SK-N-SH (cell line): ENCODE measurements around the gene KDM4C. TPM values are rescaled to one million over a fixed set of nuclear protein-coding genes. Genes with fewer than 3 reads are reported as not detected.

Source experiments
- CTCF ChIA-PET: fragments of 300-600, 350-600 bp; formaldehyde crosslinking; extraction: SDS; loops from one replicate; lab custom pipeline; 2021; lab: Yijun Ruan, JAX
- POLR2A ChIA-PET: fragments of 350-600 bp; sonication (Branson Sonifier 250); formaldehyde crosslinking; extraction: SDS; loops from one replicate; lab custom pipeline; 2020; ENCODE audit warnings: antibody characterized with exemption, inconsistent platforms; lab: Yijun Ruan, JAX
- DNase-seq: peaks from one replicate; pipeline ENCODE4 v3.0.0; 2012
- H2AFZ ChIP-seq: fragments of 200-600 bp; sonication (generic); 2 replicates; pipeline ENCODE4 v1.8.1; 2016; ENCODE audit warnings: antibody characterized with exemption, mild to moderate bottlenecking, low read depth
- H3F3A ChIP-seq: fragments of 200-600 bp; sonication (generic); replicated peaks from 2 replicates; pipeline ENCODE3; 2016; ENCODE audit warnings: antibody characterized with exemption, mild to moderate bottlenecking; ENCODE audit not compliant: insufficient read depth
- H3K27ac ChIP-seq, 2 experiments: fragments of 200-500 bp in 1 of 2; fragments of 200-600 bp in 1 of 2; sonication (Bioruptor generic) in 1 of 2; sonication (generic), shearing (Covaris generic) in 1 of 2; 2 replicates each; pipeline versions ENCODE4 v1.5.1 to v1.6.1; 2014 to 2016; ENCODE audit warnings: low read depth in 2 of 2, inconsistent platforms in 1 of 2, low read length in 1 of 2, mild to moderate bottlenecking in 1 of 2, mixed read lengths in 1 of 2
- H3K27me3 ChIP-seq: fragments of 200-600 bp; sonication (generic), shearing (Covaris generic); 2 replicates; pipeline ENCODE4 v1.6.1; 2016; ENCODE audit warnings: mixed run types; ENCODE audit not compliant: insufficient read depth
- H3K36me3 ChIP-seq, 2 experiments: fragments of 200-500 bp in 1 of 2; fragments of 200-600 bp in 1 of 2; sonication (Bioruptor generic) in 1 of 2; sonication (generic) in 1 of 2; replicated peaks in 1 of 2; 2 replicates each; pipeline versions ENCODE3 to v1.5.1; 2014 to 2016; ENCODE audit warnings: low read length in 1 of 2, mild to moderate bottlenecking in 1 of 2; ENCODE audit not compliant: insufficient read depth in 2 of 2, control insufficient read depth in 1 of 2
- H3K4me1 ChIP-seq, 2 experiments: fragments of 200-500 bp in 1 of 2; fragments of 200-600 bp in 1 of 2; sonication (Bioruptor generic) in 1 of 2; sonication (generic), shearing (Covaris generic) in 1 of 2; 2 replicates each; pipeline versions ENCODE4 v1.5.1 to v1.6.1; 2014 to 2016; ENCODE audit warnings: low read depth in 1 of 2, low read length in 1 of 2, mixed run types in 1 of 2; ENCODE audit not compliant: insufficient read depth in 2 of 2, control insufficient read depth in 1 of 2
- H3K4me2 ChIP-seq: fragments of 200-600 bp; sonication (generic), shearing (Covaris generic); 2 replicates; pipeline ENCODE4 v1.6.1; 2017; ENCODE audit warnings: mixed run types
- H3K4me3 ChIP-seq, 2 experiments: fragments of 200-500 bp in 1 of 2; fragments of 200-600 bp in 1 of 2; sonication (Bioruptor generic) in 1 of 2; sonication (generic), shearing (Covaris generic) in 1 of 2; 2 replicates each; pipeline versions ENCODE4 v1.5.1 to v1.8.1; 2014 to 2016; ENCODE audit warnings: low read depth in 2 of 2, inconsistent platforms in 1 of 2, low read length in 1 of 2, mild to moderate bottlenecking in 1 of 2, mixed read lengths in 1 of 2, moderate library complexity in 1 of 2
- H3K79me2 ChIP-seq: fragments of 200-600 bp; sonication (generic); 2 replicates; pipeline ENCODE4 v1.8.1; 2017; ENCODE audit warnings: mild to moderate bottlenecking; ENCODE audit not compliant: insufficient read depth
- H3K9ac ChIP-seq: fragments of 200-600 bp; sonication (generic); 2 replicates; pipeline ENCODE4 v1.6.1; 2017; ENCODE audit warnings: mixed run types
- H3K9me2 ChIP-seq: fragments of 200-600 bp; sonication (generic); 2 replicates; pipeline ENCODE4 v1.6.1; 2017; ENCODE audit warnings: mixed run types
- H3K9me3 ChIP-seq: fragments of 200-600 bp; sonication (generic); 2 replicates; pipeline ENCODE4 v1.6.1; 2017; ENCODE audit warnings: mixed run types, mild to moderate bottlenecking, moderate library complexity
- H4K20me1 ChIP-seq: fragments of 200-600 bp; sonication (generic); 2 replicates; pipeline ENCODE4 v1.6.1; 2017; ENCODE audit warnings: mild to moderate bottlenecking, mixed run types; ENCODE audit not compliant: insufficient read depth
- CHD2 ChIP-seq: fragments of 150-350 bp; IDR thresholded peaks from 2 replicates; pipeline ENCODE4 v1.6.1; 2018; ENCODE audit warnings: low read length; ENCODE audit not compliant: partially characterized antibody
- ELF1 ChIP-seq: IDR thresholded peaks from 2 replicates; pipeline ENCODE4 v1.4.0; 2012
- EP300 ChIP-seq, 2 experiments: IDR thresholded peaks; 2 replicates each; pipeline versions ENCODE4 v1.4.0 to v1.6.1; 2012; ENCODE audit warnings: borderline replicate concordance in 1 of 2, low read depth in 1 of 2, low read length in 1 of 2
- EZH2phosphoT487 ChIP-seq: fragments of 200-600 bp; sonication (generic); IDR thresholded peaks from 2 replicates; pipeline ENCODE4 v1.6.1; 2017; ENCODE audit warnings: low read depth, mixed run types, mild to moderate bottlenecking, antibody characterized with exemption, moderate library complexity, borderline replicate concordance
- FOXM1 ChIP-seq: IDR thresholded peaks from 2 replicates; pipeline ENCODE4 v1.4.0; 2012; ENCODE audit warnings: low read depth, mild to moderate bottlenecking
- GATA2 ChIP-seq: sonication (generic); formaldehyde crosslinking; IDR thresholded peaks from 2 replicates; pipeline ENCODE4 v1.5.0; 2020; ENCODE audit warnings: mild to moderate bottlenecking, missing genetic modification reagents
- MEF2A ChIP-seq: IDR thresholded peaks from 2 replicates; pipeline ENCODE4 v1.4.0; 2012; ENCODE audit warnings: low read depth, borderline replicate concordance
- MXI1 ChIP-seq: IDR thresholded peaks from 2 replicates; pipeline ENCODE4 v1.6.1; 2012; ENCODE audit warnings: mild to moderate bottlenecking, low read depth, low read length, improper control_type of control experiment
- RCOR1 ChIP-seq: fragments of 150-350 bp; IDR thresholded peaks from 2 replicates; pipeline ENCODE4 v1.6.1; 2017; ENCODE audit warnings: antibody characterized with exemption, low read length
- REST ChIP-seq: IDR thresholded peaks from 2 replicates; pipeline ENCODE4 v1.6.1; 2012; ENCODE audit warnings: mild to moderate bottlenecking, low read depth, low read length, moderate library complexity
- SMC3 ChIP-seq: IDR thresholded peaks from 2 replicates; pipeline ENCODE4 v1.6.1; 2012; ENCODE audit warnings: low read depth, low read length, improper control_type of control experiment
- TEAD4 ChIP-seq: IDR thresholded peaks from 2 replicates; pipeline ENCODE4 v1.4.0; 2012; ENCODE audit warnings: mild to moderate bottlenecking, borderline replicate concordance; ENCODE audit not compliant: insufficient read depth
- YY1 ChIP-seq: IDR thresholded peaks from 2 replicates; pipeline ENCODE4 v1.4.0; 2012; ENCODE audit warnings: low read depth, mild to moderate bottlenecking
- WGBS: methylation state at CpG from one replicate; pipeline ENCODE4 v1.1.6; 2017; ENCODE audit warnings: low lambda C conversion rate; 5-methylcytosine and 5-hydroxymethylcytosine counted together
- polyA plus RNA-seq, 3 experiments: library from polyadenylated mRNA; depleted of rRNA; stranded (reverse); fragments of >200 nt; gene quantifications; 2 replicates each; pipeline ENCODE4 v1.2.3, GENCODE V29; 2012
- TF ChIP-seq, protein P1 (sequence below): IDR thresholded peaks from 2 replicates; pipeline ENCODE4 v1.4.0; 2012; ENCODE audit warnings: low read depth, borderline replicate concordance
- TF ChIP-seq, protein P2 (sequence below): IDR thresholded peaks from 2 replicates; pipeline ENCODE4 v1.4.0; 2012; ENCODE audit warnings: low read depth, borderline replicate concordance

Gene KDM4C
- polyA plus RNA-seq, 1 of the 3 experiments (the other 2 are of a cell fraction) = 9.4 TPM

DNA sequence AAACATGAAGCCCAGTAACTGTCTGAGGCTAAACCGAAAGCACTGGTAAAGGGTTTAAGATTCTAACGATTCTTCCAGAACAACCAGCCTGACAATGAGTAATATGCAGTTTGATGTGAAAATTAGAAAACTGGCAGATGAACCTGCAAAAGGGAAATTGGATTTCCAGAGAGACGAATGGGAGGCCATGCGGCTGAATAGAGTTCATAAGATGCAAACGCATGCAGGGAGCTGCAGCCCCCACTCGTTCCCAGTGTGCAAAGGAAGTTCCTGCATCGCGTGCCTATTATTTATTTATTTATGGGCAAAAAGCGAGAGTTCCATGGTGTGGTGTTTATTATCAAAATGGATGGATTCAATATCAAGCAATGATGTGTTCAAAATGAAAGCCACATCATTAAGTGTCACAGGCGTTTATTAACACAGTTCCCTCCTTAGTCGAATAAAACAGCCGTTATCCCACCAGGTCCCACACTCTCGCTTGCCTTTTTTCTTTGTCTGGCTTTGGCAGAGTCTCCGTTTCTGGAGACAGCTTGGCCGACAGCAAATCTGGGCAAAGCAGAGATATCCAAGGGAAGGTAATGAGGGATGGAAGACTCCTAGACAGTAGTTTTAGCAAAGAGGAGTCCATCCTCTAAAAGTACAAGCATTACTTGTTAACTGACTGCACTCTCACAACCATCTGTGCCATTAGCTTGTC is 451.4 kb downstream of the KDM4C start:
- ChIA-PET CTCF (no interaction called here), POLR2A (no interaction called here)
- DNase-seq = no peak
- Histone ChIP-seq H3K79me2 (no peaks in the 10 kb centered on the region), H3K36me3 (no peaks in the 10 kb centered on the region), H3K9me2 (no peaks in the 10 kb centered on the region), H3K27me3 (no peaks in the 10 kb centered on the region), H3K27ac (no peak overlapping the region), H2AFZ (no peak overlapping the region), H3F3A (no peaks in the 10 kb centered on the region), H3K4me2 (no peak overlapping the region), H3K9me3 (no peaks in the 10 kb centered on the region), H3K4me3 (no peak overlapping the region), H3K4me1 (no peaks in the 10 kb centered on the region), H4K20me1 (no peaks in the 10 kb centered on the region), H3K9ac (no peak overlapping the region)
- no peak for TF ChIP-seq MEF2A
- TF ChIP-seq REST = no peak
- no peak for TF ChIP-seq TEAD4
- no peak for TF ChIP-seq ELF1
- no peak for TF ChIP-seq EZH2phosphoT487
- no peak for TF ChIP-seq YY1
- 84% methylated on average over 15 of the region's 15 CpGs for WGBS

GRCh38 chr9:7209990-7210389 is 452.2 kb downstream of the KDM4C start:
- no peaks in the 10 kb centered on the region for H3K36me3 ChIP-seq
- ChIA-PET CTCF (no interaction called here), POLR2A (no interaction called here)
- WGBS = 47% methylated on average over 3 of the region's 3 CpGs
- no peaks in the 10 kb centered on the region for H3K9me3 ChIP-seq
- H3K27me3 ChIP-seq = no peaks in the 10 kb centered on the region
- no peaks in the 10 kb centered on the region for H3K4me1 ChIP-seq
- no peaks in the 10 kb centered on the region for H3F3A ChIP-seq
- H3K79me2 ChIP-seq = no peaks in the 10 kb centered on the region
- no peak overlapping the region for H3K27ac ChIP-seq
- H3K4me2 ChIP-seq = no peak overlapping the region
- no peak for DNase-seq
- no peak overlapping the region for H3K9ac ChIP-seq
- no peaks in the 10 kb centered on the region for H4K20me1 ChIP-seq
- H3K9me2 ChIP-seq = no peaks in the 10 kb centered on the region
- H2AFZ ChIP-seq = no peak overlapping the region
- H3K4me3 ChIP-seq = no peak overlapping the region
- TF ChIP-seq, protein P1, sequence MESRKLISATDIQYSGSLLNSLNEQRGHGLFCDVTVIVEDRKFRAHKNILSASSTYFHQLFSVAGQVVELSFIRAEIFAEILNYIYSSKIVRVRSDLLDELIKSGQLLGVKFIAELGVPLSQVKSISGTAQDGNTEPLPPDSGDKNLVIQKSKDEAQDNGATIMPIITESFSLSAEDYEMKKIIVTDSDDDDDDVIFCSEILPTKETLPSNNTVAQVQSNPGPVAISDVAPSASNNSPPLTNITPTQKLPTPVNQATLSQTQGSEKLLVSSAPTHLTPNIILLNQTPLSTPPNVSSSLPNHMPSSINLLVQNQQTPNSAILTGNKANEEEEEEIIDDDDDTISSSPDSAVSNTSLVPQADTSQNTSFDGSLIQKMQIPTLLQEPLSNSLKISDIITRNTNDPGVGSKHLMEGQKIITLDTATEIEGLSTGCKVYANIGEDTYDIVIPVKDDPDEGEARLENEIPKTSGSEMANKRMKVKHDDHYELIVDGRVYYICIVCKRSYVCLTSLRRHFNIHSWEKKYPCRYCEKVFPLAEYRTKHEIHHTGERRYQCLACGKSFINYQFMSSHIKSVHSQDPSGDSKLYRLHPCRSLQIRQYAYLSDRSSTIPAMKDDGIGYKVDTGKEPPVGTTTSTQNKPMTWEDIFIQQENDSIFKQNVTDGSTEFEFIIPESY = no peak
- no peak for TF ChIP-seq GATA2 (CRISPR knock-in tag)
- TF ChIP-seq FOXM1 = no peak
- TF ChIP-seq CHD2 = no peak
- TF ChIP-seq RCOR1 = no peak
- TF ChIP-seq REST = no peak
- TF ChIP-seq SMC3 = no peak
- TF ChIP-seq EP300 (IDR thresholded peaks at IDR 0.05; ENCODE audit: borderline replicate concordance in 1 of 2, low read depth in 1 of 2, low read length in 1 of 2) = no peak
- TF ChIP-seq MXI1 = no peak
- TF ChIP-seq, protein P2, sequence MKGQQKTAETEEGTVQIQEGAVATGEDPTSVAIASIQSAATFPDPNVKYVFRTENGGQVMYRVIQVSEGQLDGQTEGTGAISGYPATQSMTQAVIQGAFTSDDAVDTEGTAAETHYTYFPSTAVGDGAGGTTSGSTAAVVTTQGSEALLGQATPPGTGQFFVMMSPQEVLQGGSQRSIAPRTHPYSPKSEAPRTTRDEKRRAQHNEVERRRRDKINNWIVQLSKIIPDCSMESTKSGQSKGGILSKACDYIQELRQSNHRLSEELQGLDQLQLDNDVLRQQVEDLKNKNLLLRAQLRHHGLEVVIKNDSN = no peak
